22Rv1 (cell line): Measurements from ENCODE around the gene KCND2.

Source experiments
- ZFX ChIP-seq: fragments of 450-650 bp; IDR thresholded peaks from 2 replicates; pipeline ENCODE4 v1.6.1; 2017; ENCODE audit warnings: antibody characterized with exemption, borderline replicate concordance
- TF ChIP-seq, protein P1 (sequence below): fragments of 450-650 bp; IDR thresholded peaks from 2 replicates; pipeline ENCODE4 v1.5.1; 2017; ENCODE audit warnings: mild to moderate bottlenecking

DNA sequence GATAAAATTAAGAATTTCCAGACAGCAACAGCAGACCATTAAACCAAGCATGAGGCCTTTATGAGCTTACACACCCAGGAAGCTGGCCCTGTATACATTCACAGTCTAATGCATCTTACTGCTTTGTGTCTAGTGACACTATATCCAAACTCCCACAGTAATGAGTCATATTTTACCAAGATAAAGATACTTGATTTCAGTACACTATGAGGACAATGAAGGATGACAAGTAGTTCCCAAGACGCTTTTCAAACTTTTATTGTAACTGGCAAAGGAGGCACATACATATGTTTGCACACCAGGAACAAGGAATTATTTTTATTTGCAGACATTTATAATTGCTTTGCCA lies 437.0 kb downstream of the KCND2 start:
- TF ChIP-seq, protein P1, sequence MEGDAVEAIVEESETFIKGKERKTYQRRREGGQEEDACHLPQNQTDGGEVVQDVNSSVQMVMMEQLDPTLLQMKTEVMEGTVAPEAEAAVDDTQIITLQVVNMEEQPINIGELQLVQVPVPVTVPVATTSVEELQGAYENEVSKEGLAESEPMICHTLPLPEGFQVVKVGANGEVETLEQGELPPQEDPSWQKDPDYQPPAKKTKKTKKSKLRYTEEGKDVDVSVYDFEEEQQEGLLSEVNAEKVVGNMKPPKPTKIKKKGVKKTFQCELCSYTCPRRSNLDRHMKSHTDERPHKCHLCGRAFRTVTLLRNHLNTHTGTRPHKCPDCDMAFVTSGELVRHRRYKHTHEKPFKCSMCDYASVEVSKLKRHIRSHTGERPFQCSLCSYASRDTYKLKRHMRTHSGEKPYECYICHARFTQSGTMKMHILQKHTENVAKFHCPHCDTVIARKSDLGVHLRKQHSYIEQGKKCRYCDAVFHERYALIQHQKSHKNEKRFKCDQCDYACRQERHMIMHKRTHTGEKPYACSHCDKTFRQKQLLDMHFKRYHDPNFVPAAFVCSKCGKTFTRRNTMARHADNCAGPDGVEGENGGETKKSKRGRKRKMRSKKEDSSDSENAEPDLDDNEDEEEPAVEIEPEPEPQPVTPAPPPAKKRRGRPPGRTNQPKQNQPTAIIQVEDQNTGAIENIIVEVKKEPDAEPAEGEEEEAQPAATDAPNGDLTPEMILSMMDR: no peak
- TF ChIP-seq ZFX: no peak
